Activated CD8-positive, alpha-beta memory T cell treated with anti-CD3 and anti-CD28 coated beads for 48 hours (primary cell): ENCODE measurements around the gene LYRM7.
"Not testable (repeated sequence)": the region's sequence is repeated elsewhere in the genome, so short reads cannot be mapped to it uniquely, and the experiment has no call there.

Experiments
- DNase-seq, 3 experiments: peaks; one replicate each; pipeline ENCODE4 v3.0.0-alpha.2; 2020; ENCODE audit warnings: low read depth in 2 of 3, low spot score in 2 of 3

Gene LYRM7

GRCh38 chr5:131218392-131218791 is 47.6 kb downstream of the LYRM7 start:
- no peak for DNase-seq

GRCh38 chr5:131220566-131220965 is 49.8 kb downstream of the LYRM7 start:
- DNase-seq = no peak

DNA sequence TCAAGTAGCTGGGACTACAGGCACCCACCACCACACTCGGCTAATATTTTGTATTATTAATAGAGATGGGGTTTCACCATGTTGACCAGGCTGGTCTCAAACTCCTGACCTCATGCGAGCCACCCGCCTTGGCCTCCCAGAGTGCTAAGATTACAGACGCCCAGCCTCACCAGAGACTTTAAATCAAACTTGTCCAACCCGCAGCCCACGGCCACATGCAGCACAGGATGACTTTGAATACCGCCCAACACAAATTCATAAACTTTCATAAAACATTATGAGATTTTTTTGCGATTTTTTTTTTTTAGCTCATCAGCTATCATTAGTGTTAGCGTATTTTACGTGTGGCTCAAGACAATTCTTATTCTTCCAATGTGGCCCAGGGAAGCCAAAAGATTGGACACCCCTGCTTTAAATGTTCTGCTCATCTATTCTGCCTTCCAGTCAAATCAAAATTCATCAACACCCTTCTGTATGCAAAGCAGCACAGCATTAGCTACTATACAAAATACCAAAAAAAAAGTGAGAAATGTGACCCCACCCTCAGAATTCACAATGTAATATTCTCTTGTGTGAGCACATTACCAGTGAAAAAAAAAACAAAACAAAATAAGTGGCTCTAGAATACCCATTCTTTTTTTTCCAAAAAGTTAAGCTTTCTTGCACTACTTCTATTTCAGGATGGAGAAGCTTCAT is 50.4 kb downstream of the LYRM7 start:
- no peak for DNase-seq

DNA sequence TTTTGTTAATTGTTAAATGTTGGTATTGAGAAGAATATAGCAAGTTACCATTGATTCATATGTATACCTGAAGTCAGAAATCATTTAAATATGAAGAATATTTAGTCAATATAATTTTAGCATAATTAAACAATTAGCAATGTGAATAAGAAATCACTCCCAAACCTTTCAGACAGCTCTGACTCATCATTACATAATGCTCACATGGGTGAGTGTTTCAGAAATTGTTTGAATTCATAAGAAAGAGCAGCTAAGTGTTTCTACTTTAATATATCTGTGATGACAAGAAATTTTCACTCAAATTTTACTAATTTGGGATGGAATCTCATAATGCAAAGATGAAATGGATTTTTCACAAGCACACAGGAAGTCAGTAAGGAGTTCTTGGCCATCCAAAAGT is 51.1 kb downstream of the LYRM7 start:
- no peak for DNase-seq

GRCh38 chr5:131222731-131223130 is 52.0 kb downstream of the LYRM7 start:
- DNase-seq = no peak

GRCh38 chr5:131223751-131224386 is 53.1 kb downstream of the LYRM7 start:
- DNase-seq = no peak

DNA sequence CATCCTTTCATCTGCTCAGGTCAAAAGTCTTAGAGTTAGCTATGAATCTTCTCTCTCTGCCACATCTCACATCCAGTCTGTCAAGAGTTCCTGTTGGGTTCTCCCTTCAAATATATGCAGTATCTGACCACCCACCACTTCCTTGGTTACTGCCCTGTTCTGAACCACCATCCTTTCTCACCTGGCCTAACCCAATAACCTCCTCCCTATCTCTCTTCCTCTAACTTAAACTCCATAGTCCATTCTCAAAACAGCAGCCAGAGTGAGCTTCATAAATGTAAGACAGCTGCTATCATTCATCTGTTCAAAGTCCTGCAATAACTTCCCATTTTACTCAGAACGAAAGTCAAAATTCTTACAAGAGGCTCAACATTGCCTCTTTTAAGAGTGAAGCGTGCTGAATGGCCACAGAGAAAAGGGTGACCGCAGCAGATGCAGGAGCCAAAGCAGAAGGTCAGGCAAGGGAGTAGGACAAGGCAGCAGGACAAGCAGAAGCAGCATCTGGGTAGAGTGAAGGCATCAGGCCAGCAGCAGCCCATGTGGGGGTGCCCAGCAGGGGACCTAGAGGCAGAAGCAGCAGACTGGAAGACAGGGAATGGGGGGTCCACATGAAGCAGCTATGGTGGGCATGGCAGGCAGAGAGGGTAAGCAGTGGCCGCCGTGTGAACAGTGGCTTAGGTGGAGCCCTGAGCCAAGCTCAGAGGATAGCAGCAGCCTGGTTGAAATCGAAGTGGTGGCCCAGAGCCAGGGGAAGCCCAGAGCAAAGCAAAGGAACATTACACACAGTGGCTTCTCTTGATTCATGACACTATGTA is 53.9 kb downstream of the LYRM7 start:
- DNase-seq = no peak

DNA sequence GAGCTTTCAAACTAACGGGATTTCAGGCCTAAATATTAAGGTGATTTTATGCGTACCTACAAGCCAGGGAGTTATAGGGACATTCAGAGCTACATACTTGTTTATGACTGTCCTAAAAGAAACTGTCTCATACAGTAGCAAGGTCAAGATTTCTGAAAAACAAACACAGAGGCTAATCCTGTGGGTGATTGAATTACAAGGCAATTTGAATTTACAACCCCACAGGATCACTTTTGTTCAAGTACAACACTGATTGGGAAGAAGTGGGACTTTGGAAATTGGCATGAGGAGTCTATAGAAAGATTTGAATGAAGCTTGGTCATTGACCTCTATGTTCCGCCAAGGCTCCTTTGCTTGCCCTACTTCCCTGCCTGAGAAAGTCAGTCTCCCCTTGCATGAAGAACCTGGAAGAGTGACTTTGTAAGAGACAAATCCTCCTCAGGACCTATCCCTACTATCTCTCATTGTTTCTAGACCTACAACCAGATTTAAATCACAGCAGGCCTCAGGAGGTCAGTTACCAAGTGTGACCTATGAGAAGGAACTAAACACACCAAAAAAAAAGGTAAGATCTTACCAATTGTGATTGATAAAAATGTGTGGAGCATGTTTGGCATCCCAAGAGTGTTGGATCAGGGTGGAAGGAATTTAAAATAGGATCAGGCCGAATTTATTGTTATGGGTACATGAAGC is 54.7 kb downstream of the LYRM7 start:
- no peak for DNase-seq

GRCh38 chr5:131226899-131227298 is 56.2 kb downstream of the LYRM7 start:
- DNase-seq = no peak

- no peak for DNase-seq
These were observed 57.9 kb downstream of the LYRM7 start for GRCh38 chr5:131228646-131229045.

- no peak for DNase-seq
These were observed 58.9 kb downstream of the LYRM7 start for GRCh38 chr5:131229623-131230022.

DNA sequence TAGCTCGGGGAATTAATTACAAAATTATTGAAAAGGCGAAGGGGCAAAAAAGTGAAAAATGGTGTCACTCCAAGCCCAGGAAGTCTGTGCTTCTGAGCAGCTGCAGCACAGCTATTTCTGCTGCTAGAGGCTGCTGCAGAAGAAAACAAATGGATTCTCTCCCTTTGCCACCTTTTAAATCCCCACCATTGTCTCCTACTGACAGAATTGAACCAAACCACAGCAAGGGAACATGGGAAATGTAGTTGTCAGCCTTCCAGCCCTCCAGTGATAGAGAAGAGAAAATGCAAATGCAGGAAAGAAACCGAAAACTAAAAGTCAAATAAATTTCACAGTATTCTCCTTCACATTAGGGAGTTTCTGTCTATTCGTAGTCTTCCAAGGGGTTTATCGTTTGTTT is 59.7 kb downstream of the LYRM7 start:
- no peak for DNase-seq

GRCh38 chr5:131239686-131240085 is 68.9 kb downstream of the LYRM7 start:
- DNase-seq = no peak

- DNase-seq = no peak
These were observed 72.0 kb downstream of the LYRM7 start for GRCh38 chr5:131242728-131243255.

- DNase-seq = no peak
These were observed 74.6 kb downstream of the LYRM7 start for GRCh38 chr5:131245312-131245711.

DNA sequence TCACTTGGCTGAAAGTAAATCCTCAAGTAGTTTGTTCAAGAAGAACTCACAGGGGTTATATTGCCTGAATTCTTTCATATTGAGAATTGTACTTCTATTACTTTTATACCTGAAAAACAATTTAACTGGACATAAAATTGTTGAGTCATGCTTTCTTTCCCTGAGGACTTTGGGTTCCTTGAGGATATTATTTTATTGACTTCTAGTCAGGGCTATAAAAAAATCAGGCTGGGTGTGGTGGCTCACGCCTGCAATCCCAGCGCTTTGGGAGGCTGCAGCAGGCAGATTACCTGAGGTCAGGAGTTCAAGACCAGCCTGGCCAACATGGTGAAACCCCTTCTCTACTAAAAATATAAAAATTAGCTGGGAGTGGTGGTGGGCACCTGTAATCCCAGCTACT is 75.2 kb downstream of the LYRM7 start:
- no peak for DNase-seq

- no peak for DNase-seq
These were observed 75.8 kb downstream of the LYRM7 start for GRCh38 chr5:131246504-131246903.

- DNase-seq = no peak
These were observed 80.2 kb downstream of the LYRM7 start for GRCh38 chr5:131250751-131251475.

DNA sequence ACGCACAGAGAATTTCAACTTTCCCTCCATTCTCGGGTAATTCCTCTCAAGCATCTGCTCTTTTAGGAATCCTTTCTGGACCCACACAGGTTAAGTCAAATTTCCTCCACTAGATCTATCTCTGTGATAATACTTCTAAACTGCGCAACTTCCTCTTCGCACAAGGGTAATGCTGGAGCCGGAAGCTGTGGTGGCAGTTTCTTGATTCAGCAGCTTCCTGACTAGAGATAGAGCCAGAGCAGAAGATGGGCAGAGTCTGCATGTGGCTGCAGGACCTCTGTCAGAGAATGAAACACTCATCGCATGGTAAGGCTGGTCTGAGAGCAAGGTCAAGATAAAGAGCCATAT is 82.1 kb downstream of the LYRM7 start:
- no peak for DNase-seq

DNA sequence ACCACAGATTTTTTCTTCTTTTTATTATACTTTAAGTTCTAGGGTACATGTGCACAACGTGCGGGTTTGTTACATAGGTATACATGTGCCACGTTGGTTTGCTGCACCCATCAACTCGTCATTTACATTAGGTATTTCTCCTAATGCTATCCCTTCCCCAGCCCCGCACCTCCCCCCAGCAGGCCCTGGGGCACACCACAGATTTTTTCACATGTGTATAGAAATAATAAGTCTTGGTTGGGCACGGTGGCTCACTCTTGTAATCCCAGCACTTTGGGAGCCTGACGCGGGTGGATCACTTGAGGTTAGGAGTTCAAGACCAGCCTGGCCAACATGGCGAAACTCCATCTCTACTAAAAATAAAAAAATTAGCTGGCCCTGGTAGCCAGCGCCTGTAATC is 83.3 kb downstream of the LYRM7 start:
- DNase-seq = not testable (repeated sequence)

DNA sequence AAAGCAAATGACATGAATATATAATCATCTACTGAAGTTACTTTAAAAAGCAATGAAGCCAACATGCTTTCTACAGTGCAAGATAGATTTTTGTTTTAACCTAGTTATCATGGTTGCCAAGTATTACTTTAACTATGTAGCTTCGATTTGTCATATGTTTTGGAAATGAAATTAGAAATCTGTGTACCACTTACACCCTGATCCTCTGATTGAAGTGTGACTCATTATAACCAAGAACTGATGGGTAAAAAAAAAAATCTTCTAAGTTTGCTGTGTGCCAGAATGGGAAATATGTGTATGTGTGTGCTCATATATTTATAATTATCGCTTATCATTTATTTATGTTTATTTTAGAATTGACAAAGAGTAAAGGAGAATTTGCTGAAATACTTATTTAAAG is 84.0 kb downstream of the LYRM7 start:
- no peak for DNase-seq
